HG02642 (cell line): ENCODE measurements around the gene CA11.
A peak's percentile ranks its signal among the peaks of the same experiment; 100 is the strongest.
"Not testable (repeated sequence)": the region's sequence is repeated elsewhere in the genome, so short reads cannot be mapped to it uniquely, and the experiment has no call there.

Experiments
- ATAC-seq: cut with Tn5 transposase; IDR thresholded peaks from one replicate; pipeline ENCODE4 v1.9.1; 2021; ENCODE audit warnings: mild to moderate bottlenecking; ENCODE audit not compliant: unreplicated experiment, poor library complexity

CA11 gene

GRCh38 chr19:48670699-48671445, 24.9 kb upstream of the CA11 start:
- no peak for ATAC-seq

DNA sequence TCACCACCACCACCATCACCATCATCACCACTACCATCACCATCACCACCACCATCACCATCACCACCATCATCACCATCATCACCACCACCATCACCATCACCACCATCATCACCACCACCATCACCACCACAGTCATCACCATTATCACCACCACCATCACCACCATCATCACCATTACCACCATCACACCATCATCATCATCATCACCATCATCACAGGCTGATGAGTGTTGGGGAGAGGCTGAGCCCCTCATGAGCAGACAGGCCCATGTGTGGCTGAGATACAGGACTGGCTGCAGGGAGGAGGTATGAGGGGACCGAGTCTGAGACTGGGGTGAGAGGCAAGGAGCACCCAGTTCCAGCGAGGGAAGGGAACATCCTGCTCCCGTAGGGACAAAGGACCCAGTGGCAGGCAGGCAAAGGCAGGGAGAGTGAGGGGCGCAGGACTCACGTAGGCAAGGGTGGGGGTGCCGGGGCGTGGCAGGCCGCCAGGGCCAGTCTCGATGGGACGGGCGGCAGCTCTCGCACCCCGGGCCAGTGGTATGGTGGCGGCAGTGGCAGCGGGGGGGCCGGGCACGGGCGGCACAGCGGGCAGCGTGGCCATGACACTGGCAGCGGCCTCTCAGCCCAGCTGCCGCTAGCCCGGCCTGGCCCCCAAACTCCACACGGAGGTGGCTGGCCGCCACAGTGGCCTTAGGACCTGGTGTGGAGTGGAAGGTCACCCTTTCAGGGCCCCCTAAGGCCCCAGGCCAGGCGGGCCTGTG, 24.1 kb upstream of the CA11 start:
- no peak for ATAC-seq

DNA sequence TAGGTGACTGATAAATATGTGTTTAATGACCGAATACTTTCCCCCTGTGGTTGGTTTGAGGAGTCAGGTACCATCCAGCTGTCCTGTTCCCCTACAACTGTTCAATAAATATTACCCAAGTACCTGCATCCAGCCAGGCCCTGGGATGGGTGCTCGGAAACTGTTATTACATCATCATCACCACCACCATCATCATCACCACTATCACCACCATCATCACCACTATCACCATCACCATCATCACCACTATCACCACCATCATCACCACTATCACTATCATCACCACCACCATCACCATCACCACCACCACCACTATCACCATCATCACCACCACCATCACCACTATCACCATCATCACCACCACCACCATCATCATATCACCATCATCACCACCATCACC, 22.8 kb upstream of the CA11 start:
- no peak for ATAC-seq

DNA sequence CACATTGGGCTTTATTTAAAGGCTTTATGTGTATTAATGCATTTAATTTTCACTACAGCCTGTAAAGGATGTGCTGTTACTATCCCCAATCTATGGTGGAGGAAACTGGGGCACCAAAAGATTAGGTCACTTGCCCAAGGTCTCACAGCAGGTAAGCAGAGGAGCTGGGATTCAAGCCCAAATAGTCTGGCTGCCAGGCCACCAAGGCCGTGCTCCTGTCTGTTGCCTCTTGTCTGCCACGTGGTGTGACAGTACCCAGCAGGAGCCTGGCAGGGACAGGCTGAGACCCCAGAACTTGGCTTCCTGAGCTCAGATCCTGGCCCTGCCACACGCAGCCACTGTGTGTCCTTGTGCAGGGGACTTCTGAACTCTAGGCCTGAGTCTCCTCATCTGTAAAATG, 22.3 kb upstream of the CA11 start:
- no peak for ATAC-seq

DNA sequence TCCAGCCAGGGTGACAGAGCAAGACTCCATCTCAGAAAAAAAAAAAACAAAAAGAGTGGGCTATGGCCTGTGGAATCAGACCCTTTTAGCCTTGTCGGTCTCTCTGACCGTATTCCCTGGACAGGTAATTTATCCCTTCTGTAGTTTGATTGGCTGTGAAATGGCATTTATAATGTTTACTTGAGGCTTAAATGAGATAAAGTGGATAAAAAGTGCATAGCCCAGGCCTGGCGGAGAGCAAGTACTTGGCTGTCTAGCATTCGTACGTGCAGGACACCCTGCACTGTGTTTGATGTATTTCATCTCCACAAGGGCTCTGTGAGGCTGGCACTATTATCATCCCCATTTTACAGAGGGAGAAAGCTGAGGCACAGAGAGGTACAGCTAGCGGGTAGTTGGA, 19.8 kb upstream of the CA11 start:
- no peak for ATAC-seq

DNA sequence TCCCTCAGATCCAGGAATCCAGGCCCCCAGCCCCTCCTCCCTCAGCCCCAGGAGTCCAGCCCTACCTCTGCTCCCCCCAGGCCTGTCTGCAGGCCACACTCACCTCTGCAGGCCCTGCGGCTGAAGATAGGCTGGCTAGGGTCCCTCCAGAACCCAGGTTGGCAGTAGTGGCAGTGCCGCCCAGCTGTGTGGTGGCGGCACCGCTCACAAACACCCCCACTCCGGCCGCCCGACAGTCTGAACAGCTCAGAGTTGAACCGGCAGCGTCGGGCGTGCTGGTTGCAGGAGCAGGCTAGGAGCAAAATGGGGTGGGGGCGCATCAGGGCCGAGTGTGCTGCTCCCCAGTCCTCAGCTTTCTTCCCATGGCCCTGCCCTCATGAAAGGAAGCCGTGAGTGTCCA, 18.5 kb upstream of the CA11 start:
- no peak for ATAC-seq

DNA sequence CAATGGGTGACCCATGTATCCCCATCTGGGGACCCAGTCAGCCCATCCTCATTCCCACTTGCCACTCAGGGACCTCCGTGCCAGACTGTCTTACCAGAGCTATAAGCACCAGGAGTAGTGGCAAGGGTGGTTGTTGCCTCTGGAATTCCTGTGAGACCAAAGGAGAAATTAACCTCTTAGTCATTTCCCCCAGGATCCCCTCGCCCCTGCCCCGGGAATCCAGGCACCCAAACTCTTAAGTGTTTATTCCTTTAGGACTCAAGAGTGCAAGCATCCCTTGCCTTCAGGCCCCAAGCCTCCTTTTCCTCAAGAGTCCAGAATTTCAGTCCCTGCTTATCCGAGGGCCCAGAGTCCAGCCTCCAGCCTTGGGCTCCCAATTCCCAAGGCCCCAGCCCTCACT, 17.7 kb upstream of the CA11 start:
- no peak for ATAC-seq

GRCh38 chr19:48661711-48662090, 15.7 kb upstream of the CA11 start:
- no peak for ATAC-seq

GRCh38 chr19:48660852-48661710, 15.1 kb upstream of the CA11 start:
- peak; percentile 85 for ATAC-seq

DNA sequence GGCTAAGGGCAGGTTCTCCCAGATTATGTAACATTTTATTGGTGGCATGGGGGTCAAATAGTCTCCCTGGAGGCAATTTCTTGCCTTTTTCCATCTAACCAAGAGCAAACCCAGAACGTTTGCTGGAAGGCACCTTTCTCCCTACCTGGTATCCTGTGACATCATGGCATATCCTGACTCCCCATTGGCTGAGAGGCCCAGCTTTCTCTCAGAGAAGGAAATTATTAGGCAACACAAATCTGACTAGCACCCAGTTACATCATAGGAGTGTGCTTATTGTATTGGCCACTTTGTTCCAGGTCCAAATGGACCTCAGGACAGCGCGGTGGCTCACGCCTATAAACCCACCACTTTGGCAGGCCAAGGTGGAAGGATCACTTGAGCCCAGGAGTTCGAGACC, 13.8 kb upstream of the CA11 start:
- ATAC-seq = no peak

- no peak for ATAC-seq
These were observed 12.5 kb upstream of the CA11 start for GRCh38 chr19:48658483-48658882.

DNA sequence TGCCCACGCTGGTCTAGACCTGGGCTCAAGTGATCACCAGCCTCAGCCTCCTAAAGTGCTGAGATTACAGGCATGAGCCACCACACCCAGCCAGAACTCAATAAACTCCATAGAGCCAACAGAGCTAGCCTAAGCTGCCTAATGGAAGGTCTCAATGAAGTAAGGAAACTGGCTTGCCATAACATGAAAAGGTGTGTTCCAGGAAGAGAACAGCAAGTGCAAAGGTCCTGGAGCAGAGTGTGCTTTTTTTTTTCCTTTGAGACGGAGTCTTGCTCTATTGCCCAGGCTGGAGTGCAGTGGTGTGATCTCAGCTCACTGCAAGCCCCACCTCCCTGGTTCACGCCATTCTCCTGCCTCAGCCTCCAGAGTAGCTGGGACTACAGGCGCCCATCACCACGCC, 11.8 kb upstream of the CA11 start:
- not testable (repeated sequence) for ATAC-seq

DNA sequence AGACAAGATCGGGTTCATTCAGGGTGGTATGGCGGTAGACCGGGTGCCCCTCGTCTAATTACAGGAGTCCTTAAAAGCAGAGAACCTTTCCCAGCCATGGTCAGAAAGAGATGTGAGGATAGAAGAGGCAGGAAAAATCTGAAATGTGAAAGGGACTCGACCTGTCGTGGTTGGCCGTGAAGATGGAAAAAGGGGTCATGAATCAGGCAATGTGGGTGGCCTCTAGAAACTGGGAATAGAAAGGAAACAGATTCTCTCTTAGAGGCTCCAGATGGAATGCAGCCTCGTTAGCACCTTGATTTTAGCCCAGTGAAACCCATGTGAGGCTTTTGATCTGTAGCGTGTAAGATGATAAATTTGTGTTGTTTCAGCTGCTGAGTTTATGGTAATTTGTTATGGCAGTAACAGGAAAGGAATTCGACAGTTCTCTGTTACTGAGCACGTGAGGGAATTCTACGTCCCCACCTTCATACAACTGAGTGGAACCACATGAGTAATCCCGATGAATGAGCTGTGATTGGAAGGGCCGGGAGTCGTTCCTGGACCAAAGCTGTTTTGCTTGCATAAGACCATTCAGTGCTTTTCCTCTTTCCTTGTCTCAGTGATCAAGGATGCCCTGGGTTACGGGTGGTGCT, 11.0 kb upstream of the CA11 start:
- ATAC-seq = no peak

DNA sequence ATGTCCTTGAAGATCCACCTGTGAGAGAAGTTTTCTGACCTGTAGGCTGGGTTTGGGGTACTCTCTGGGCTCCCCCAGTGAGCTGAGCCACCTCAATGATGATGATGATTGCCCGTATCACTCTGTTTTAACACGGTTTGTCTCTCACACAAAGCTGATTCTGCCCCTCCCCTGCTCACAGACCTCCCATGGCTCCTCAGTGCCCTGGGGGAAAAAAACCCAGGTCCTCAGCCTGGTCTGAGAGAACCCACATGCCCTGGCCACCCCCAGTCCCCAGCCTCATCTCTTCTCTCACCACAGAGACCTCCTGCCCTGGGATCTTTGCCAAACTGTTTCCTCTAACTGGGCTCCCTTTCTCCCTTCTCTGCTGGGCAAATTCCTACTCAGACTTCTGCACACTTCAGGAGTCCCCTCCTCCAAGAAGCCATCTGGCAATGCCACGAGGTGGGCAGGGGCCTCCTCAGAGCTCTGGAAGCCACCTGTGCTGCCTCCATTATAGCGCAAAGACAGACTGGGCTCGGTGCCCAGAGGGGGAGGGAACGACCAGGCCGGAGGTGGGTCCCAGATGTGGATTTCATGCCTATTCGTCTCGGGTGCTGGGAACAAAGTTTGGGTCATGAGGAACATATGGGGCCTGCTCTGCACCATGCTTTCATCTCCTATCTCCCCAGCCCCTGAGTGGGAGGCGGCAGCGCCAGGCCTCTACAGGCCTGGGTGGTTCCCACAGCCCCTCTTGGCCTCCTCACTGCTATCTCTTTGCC, 8.5 kb upstream of the CA11 start:
- ATAC-seq = no peak

- ATAC-seq = no peak
These were observed 5.7 kb upstream of the CA11 start for GRCh38 chr19:48651683-48652048.

DNA sequence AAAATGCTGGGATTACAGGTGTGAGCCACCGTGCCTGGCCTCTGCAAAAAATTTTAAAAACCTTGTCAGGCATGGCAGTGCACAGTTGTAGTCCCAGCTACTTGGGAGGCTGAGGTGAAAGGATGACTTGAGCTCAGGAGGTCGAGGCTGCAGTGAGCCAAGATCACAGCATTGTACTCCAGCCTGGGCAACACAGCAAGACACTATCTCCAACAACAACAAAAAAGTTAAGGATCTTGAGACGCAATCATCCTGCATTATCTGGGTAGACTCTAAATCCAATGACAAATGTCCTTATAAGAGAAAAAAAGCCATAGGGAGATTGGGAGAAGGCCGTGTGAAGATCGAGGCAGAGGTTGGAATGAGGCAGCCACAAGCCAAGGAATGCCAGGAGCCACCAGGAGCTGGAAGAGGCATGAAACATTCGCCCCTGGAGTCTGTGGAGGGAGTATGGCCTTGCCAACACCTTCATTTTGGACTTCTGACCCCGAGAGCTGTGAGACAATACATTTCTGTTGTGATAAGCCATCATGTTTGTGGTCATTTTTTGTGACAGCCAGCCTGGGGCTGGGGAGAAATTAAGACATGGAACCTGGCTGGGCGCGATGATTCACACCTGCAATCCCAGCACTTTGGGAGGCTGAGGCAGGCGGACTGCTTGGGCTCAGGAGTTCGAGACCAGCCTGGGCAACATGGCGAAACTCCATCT, 5.1 kb upstream of the CA11 start:
- ATAC-seq = no peak

DNA sequence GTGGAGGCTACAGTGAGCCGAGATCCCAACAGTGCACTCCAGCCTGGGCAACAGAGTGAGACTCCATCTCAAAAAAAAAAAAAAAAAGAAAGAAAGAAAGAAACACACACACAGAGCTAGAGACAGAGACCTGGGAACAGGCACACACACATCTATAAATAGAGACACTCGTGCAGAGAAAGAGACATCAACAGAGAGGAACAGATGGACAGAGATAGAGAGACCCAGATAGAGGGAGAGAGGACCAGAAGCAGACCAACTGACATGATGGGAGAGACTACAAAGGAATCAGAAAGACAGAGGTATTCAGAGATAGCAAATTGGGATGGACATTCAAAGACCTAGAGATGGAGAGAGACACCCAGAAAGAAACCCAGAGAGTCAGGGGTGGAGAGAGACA, 2.1 kb upstream of the CA11 start:
- ATAC-seq = no peak

DNA sequence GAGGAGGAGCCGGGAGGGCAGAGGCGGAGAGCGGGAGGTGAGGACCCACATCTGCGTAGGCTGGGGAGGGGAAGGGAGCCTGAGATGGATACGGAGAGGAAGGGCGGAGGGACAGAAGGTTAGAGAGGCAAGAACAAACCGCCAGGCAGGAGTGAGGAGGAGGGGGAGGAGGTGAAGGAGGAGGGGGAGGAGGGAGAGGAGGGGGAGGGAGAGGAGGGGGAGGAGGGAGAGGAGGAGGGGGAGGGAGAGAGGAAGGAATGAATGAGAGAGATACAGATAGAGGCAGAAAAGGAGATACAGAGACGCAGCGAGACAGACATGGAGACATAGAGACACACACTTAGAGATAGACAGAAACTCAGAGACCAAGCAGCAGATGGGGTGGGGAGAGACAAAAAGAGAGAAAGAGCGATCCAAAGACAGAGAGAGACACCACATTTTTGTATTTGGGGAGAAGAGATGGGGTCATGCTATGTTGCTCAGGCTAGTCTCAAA, 782 bp upstream of the CA11 start:
- no peak for ATAC-seq

GRCh38 chr19:48645620-48646000, 377 bp downstream of the CA11 start:
- no peak for ATAC-seq
